HG02885 (cell line): ENCODE measurements around the gene SIK2.

Experiments
- ATAC-seq: cut with Tn5 transposase; IDR thresholded peaks from one replicate; pipeline ENCODE4 v1.9.1; 2021; ENCODE audit warnings: mild to moderate bottlenecking; ENCODE audit not compliant: unreplicated experiment, poor library complexity

Gene SIK2

GRCh38 chr11:111601979-111602864 is at the start of gene SIK2:
SIK2 (plus strand) TSS chr11:111602449; CDS start chr11:111602564, 115 bp downstream.
- peak; percentile 88 for ATAC-seq

GRCh38 chr11:111554532-111554931 is 47.7 kb upstream of the SIK2 start:
- no peak for ATAC-seq

GRCh38 chr11:111555255-111555654 is 47.0 kb upstream of the SIK2 start:
- ATAC-seq = no peak

GRCh38 chr11:111557425-111558111 is 44.7 kb upstream of the SIK2 start:
- ATAC-seq = no peak

GRCh38 chr11:111559800-111560464 is 42.3 kb upstream of the SIK2 start:
- no peak for ATAC-seq

- no peak for ATAC-seq
These were observed 41.4 kb upstream of the SIK2 start for GRCh38 chr11:111560800-111561199.

- no peak for ATAC-seq
These were observed 40.9 kb upstream of the SIK2 start for GRCh38 chr11:111561306-111561705.

GRCh38 chr11:111561791-111562325 is 40.4 kb upstream of the SIK2 start:
- no peak for ATAC-seq

- no peak for ATAC-seq
These were observed 39.4 kb upstream of the SIK2 start for GRCh38 chr11:111562692-111563389.

- no peak for ATAC-seq
These were observed 37.0 kb upstream of the SIK2 start for GRCh38 chr11:111565114-111565720.

GRCh38 chr11:111566324-111566723 is 35.9 kb upstream of the SIK2 start:
- ATAC-seq = no peak

GRCh38 chr11:111569476-111569875 is 32.8 kb upstream of the SIK2 start:
- no peak for ATAC-seq

GRCh38 chr11:111570796-111571195 is 31.5 kb upstream of the SIK2 start:
- ATAC-seq = no peak

- ATAC-seq = no peak
These were observed 30.3 kb upstream of the SIK2 start for GRCh38 chr11:111571829-111572501.

GRCh38 chr11:111572581-111572980 is 29.7 kb upstream of the SIK2 start:
- ATAC-seq = no peak

- ATAC-seq = no peak
These were observed 28.4 kb upstream of the SIK2 start for GRCh38 chr11:111573821-111574249.

GRCh38 chr11:111574373-111575225 is 27.6 kb upstream of the SIK2 start:
- peak; percentile 76 for ATAC-seq

GRCh38 chr11:111575740-111576139 is 26.5 kb upstream of the SIK2 start:
- ATAC-seq = no peak
